K562 (cell line): ENCODE results near the gene FRMD4B.

Experiments
- NRF1 ChIP-seq, 2 experiments: fragments of 450-650 bp; IDR thresholded peaks in 1 of 2; conservative IDR thresholded peaks in 1 of 2; 2 replicates each; pipeline ENCODE4 v1.6.1; 2014; ENCODE audit warnings: mild to moderate bottlenecking in 2 of 2
- SPI1 ChIP-seq: IDR thresholded peaks from 2 replicates; pipeline ENCODE4 v1.6.1; 2011; ENCODE audit warnings: low read depth, low read length, control low read depth, borderline replicate concordance
- ZNF274 ChIP-seq: IDR thresholded peaks from 2 replicates; pipeline ENCODE4 v1.6.1; 2011; ENCODE audit warnings: low read depth, mild to moderate bottlenecking, low read length, moderate library complexity, borderline replicate concordance
- ZNF3 ChIP-seq: fragments of 250-450 bp; sonication (Bioruptor Pico); IDR thresholded peaks from 2 replicates; pipeline ENCODE4 v1.5.0; 2021; ENCODE audit warnings: mild to moderate bottlenecking, moderate library complexity
- ZNF445 ChIP-seq: fragments of 250-450 bp; sonication (Bioruptor Pico); IDR thresholded peaks from 2 replicates; pipeline ENCODE4 v1.4.0; 2020; ENCODE audit warnings: low read depth, mild to moderate bottlenecking, moderate library complexity
- ZNF695 ChIP-seq: fragments of 450-650 bp; formaldehyde crosslinking; IDR thresholded peaks from 2 replicates; pipeline ENCODE4 v1.4.0; 2020; ENCODE audit warnings: mild to moderate bottlenecking, moderate library complexity
- TF ChIP-seq, protein P1 (sequence below): sonication (generic); formaldehyde crosslinking; IDR thresholded peaks from 2 replicates; pipeline ENCODE4 v1.8.0; 2022; ENCODE audit warnings: missing genetic modification reagents, mild to moderate bottlenecking, moderate library complexity, borderline replicate concordance

DNA sequence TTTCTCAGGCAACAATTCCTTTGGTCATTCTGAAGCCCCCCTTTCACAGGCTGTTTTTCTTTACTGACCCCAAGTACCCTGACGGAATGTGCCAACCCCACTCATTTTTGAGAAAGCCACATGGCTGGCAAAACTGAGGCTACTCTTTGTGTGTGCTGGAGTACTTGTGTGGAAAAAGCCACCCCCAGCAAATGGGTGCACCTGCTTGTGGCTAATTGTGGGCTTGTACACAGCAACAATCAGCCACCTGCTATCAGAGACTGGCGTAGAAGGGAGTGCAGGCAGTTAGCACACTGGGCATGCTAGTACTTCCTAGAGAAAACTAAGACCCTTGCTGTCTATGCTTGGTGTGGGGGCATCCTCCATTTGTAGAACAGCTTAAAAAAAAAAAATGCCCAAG lies 153.4 kb downstream of the FRMD4B start:
- TF ChIP-seq, protein P1, sequence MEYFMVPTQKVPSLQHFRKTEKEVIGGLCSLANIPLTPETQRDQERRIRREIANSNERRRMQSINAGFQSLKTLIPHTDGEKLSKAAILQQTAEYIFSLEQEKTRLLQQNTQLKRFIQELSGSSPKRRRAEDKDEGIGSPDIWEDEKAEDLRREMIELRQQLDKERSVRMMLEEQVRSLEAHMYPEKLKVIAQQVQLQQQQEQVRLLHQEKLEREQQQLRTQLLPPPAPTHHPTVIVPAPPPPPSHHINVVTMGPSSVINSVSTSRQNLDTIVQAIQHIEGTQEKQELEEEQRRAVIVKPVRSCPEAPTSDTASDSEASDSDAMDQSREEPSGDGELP, result no peak
- TF ChIP-seq ZNF695 (CRISPR knock-in tag) (no peak), NRF1 (conservative IDR thresholded peaks at IDR 0.05 in 1 of 2, IDR thresholded peaks at IDR 0.05 in 1 of 2) (no peak), SPI1 (no peak), ZNF445 (CRISPR knock-in tag) (no peak), ZNF274 (no peak), ZNF3 (CRISPR knock-in tag) (no peak)
